Measurements from ENCODE around the gene CCDC63.
A peak's percentile ranks its signal among the peaks of the same experiment; 100 is the strongest.
"Not testable (repeated sequence)": the region's sequence is repeated elsewhere in the genome, so short reads cannot be mapped to it uniquely, and the experiment has no call there.

Gene CCDC63

DNA sequence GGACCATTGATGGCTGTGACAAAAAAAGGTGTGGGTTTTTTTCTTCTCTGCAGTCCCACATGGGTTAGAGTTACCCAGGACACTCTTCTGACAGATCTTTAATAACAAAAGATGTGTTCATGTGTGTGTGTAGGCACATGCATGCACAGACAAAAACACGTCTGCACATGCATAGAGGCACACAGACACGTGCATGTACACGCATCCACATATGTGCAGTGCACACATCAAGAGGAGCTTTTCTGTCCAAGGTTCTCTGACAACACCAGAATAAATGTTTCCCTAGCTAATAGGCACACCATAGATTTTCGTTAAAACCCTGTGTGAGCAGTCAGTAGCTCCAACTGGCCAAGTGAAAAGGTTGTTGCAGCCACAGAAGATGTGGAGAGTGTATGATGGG is 76.4 kb downstream of the CCDC63 start:
- no peak for DNase-seq (ENCODE audit: low read depth in 2 of 2)

DNA sequence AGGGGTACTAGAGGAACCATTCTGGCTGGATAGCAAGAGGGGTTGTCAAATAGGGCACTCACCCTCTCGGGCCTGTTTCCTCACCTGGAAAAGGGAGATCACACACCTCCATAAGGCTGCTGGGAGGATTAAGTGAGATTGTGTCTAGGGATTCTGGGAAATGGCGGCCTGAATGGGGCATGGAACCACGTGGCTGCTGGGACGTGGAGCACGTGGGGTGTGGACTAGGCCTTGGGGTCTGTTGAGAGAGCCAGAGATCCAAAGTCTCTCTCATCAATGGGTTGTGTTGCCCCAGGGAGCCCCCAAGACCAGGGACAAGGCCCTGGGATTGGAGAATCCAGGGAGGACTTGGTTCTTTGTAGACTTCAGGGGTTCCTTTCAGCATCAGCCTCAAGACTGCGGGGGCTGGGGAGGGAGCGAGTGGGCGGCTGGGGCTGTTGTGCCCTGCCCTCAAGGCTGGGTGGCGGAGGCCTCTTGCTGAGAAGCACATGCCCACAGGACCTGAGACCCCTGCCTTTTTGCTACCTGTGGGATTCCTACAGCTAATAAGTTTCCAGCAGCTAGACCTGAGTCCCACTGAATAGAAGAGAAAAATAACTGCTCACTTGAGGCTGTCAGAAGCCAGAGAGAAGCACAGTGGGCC is 77.0 kb downstream of the CCDC63 start:
- DNase-seq (ENCODE audit: low read depth in 2 of 2) = no peak

DNA sequence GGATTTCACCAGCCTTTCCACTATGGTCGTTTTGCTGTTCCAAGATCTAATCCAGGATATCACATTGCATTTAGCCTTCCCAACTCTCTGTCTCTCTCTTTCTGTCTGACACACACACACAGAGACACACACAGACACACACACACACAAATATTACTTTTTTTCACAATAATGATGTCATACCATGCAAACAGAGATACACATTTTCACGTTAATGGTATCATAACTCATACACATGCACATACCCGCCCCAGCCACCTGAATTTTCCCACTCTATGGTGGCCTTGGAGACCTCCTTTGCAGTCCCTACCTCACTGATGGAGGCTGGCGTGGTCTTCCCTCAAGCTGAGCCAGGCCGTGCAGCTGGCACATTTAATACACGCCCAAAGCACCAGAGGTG is 80.8 kb downstream of the CCDC63 start:
- no peak for DNase-seq (ENCODE audit: low read depth in 2 of 2)

DNA sequence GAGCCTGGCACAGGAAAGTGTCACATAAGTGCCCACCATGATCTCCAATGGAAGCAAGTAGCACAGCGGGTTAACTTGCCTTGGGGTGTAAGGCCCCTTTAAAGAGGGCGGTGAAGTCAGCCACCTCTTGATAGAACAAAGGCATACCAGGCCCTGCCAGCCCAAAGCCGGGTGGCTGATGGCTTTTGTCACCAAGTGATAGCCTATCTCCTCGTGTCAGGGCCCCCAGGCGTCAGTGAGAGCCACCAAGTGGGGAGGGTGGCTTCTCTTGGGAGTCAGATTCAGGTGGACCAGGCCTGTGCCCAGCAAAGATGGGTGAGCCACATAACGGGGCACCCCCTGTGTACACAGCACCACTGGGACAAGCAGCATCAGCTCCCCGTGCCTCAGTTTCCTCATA is 81.9 kb downstream of the CCDC63 start:
- no peak for DNase-seq (ENCODE audit: low read depth in 2 of 2)

DNA sequence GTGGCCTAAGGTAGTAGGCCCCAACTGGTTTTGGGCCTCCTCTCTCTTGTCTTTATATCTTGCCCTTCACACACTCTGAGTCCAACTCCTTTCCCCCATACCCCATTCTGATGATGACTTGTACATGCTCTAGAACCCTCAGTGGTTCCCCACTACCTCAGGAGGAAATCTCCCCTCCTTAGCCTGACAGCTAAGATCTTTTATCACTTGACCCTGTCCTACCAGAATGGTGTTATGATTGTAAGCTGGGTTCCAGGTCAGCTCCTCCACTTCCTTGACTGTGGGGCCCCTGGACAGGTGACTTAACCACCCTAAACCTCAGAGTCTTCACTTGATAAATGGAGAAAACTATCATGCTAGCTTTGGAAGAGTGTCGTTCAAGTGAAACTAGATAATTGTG is 83.0 kb downstream of the CCDC63 start:
- DNase-seq (ENCODE audit: low read depth in 2 of 2) = no peak

DNA sequence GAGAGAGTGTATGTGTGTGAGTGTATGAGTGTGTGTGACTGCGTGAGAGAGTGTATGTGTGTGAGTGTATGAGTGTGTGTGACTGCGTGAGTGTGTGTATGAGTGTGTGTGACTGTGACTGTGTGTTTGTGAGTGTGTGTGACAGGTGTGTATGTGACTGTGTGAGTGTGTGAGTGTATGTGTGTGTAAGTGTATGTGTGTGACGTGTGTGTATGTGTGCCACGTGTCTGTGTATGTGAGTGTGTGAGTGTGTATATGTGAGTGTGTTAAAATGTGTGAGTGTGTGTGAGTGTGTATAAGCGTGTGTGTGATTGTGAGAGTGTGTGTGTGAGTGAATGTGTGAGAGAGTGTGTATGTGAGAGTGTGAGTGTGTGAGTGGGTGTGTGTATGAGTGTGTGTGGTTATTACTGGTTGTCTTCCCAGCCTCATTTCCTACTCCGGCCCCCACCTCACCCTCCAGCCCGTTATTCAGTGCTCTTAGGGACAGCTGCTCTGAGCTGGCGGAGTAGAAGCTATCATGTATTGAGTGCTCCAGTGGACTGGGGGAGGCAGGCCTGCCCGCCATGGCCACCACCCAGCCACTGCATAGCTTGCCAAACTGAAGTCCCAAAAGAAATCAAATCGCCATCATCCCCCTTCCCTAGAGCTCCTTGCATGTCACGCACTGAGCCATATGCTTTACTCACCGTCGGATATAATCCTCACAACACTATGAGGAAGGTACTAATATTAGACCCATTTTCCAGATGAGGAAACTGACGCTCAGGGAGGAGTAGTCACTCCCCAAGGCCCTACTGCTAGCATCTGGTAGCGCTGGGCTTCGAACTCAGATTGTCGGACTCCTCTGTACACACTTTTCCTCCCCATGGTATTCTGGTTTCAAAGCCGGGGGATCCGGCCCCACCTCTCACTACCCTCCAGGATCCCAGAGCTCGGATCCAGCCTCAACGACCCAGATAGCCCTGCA is 83.8 kb downstream of the CCDC63 start:
- DNase-seq (ENCODE audit: low read depth in 2 of 2) = no peak

DNA sequence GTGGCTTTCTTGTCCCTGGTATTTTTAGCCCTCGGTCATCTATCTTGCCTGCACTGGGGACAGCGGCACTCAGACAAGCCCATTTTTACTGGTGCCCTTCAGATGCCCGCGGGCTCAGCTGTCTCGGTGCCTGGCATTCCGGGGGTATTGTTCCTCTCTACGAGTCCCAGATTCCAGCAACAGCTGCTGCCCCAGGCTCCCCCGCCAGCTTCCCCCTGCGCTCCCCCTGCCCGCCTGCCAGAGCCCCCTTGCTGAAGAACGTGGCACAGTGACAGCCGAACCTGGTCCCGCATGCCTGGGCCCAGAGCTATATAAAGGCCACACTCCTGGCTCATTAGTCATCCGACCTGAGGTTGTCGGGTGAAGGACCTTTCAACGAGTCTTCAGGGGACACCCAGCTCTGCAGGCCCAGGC is 84.5 kb downstream of the CCDC63 start:
- no peak for DNase-seq (ENCODE audit: low read depth in 2 of 2)

DNA sequence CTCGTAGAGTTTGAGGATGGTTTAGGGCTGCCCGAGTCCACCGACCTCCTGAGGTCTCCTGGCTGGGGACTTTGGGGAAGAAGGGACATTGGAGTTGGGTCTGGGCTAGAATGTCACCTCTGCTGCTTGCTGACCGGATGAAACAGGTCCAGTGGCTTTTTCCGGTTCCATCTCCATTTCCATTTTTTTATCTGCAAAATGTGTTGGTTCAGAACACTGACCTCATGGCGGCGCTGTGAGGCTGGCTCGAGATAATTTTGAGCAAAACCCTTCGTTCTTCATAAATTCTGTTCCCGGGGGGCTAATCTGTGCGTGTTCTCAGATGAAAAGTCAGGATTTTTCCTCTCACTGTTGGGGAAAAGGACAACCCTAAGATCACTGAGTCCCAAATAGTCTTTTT is 85.3 kb downstream of the CCDC63 start:
- DNase-seq (ENCODE audit: low read depth in 2 of 2) = no peak

DNA sequence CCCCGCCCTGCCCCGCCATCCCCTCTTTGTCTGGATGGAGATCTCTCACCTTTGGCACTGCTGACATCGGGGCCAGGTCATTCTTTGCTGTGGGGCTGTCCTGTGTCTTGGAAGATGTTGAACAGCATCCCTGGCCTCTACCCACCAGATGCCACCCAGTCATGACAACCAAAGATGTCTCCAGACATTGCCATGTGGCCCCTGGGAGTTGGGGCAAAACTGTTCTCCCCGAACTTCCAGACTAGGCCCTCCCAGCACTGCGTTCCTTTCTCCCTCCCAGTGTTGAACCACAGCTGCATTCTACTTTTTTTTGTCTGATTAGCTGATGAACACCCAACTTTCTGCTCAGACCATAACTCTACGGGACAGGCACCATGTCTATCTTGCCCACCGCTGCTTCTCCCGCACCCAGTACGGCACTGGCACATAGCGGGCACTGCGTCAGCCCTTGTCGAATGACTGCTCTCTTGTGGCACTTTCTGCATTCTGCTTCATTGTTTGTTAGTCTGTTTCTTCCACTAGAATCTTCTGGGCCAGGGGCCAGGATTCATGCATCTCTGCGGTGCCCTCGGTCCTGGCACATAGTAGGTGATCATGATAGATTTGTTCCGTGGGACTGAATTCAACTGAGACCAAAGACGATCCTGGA is 86.7 kb downstream of the CCDC63 start:
- DNase-seq (ENCODE audit: low read depth in 2 of 2) = no peak

DNA sequence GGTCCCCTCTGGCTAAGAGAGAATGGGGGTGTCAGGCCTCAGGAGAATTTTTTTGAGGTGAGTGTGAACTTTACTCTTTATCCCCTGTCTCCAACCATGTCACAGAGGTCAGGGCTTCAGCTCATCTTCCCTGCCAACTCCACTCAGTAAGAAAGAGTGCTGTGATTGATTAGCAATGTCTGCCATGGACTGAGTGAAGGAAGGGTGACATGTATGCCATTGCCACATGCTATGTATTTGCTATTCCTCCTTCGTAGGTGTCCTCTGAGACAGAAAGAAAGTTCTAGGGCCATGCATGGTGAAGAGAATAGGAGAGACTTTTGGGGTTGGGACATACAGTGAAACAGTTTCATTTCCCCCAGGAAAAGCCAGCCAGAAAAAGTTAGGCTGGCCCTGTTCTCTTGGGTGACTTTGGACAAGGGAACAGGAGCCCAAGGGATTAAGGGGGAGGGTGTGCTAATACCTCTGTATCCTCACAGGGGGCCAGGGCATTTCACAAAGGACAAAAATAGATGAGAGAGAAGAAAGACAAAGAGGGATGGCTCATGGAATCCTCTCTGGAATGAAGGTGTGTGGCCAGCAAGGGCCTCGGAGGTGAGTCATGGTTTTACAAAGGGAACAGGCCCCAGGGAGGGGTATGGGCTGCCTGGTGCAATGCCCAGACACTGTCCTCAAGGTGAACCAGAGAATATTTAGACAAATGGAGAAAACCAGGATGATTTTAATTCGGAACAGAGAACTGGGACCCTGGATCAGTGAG is 87.5 kb downstream of the CCDC63 start:
- no peak for DNase-seq (ENCODE audit: low read depth in 2 of 2)

DNA sequence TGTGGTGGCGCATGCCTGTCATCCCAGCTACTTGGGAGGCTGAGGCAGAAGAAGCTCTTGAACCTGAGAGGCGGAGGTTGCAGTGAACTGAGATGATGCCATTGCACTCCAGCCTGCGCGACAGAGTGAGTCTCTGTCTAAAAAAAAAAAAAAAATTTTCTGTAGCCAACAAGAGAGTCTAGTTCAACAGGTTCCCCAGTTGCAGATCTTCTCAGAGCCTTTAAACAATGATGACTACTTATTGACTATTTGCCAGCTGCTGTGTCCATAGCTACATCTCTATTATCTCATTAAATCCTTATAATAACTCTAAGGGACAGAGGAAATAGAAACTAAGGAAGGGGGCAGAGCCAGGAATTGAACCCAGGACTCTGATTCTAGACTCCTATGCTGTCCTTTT is 88.8 kb downstream of the CCDC63 start:
- DNase-seq (ENCODE audit: low read depth in 2 of 2) = no peak

DNA sequence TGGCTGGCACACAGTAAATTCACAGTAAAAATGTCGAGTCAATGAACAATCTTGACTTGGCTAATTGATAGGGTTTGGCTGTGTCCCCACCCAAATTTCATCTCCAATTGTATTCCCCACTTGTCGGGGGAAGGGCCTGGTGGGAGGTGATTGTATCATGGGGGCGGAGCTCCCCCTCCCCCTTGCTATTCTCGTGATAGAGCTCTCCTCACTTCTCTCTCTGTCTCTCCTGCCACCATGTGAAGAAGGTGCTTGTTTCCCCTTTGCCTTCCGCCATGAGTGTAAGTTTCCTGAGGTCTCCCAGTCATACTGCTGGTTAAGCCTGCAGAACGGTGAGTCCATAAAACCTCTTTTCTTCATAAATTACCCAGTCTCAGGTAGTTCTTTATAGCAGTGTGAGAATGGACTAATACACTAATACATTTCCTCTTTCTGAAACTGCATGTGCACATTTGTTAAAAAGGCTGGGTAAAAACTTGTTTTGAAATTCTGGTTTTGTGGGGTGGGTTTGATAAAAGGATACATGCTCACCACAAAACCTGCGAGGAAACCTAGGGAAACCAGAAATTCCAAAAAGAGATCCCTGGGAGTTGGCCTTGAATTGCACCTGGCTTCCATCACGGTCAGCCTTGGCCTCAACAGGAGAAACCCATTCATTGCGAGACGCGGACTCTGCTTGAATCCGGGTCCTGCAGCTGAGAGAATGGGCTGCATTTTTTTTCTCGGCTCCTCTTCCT is 89.7 kb downstream of the CCDC63 start:
- no peak for DNase-seq (ENCODE audit: low read depth in 2 of 2)

DNA sequence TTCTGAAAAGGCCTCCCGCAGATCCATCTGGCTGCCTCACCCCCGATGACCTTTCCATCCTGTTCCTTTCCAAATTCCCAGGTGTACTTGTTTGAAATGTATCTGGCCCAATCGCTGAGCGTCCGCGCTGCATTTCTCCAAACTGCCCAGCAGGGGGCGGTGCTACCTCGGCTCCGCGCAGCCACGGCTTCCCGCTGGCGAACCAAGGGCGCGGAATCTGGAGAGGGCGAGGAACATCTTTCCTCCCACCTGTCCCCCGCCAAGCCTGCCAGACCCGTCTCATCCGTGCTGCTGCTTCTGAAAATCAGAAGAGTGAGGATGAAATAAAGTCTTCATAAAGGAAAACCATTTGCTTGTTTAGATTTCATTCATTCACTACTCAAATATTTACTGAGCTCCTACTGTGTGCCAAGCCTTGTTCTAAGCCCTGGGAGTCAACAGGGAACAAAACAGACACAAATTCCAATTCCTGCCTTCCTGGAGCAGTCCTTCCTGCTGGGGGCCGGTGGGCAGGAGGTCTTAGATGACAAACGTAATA is 90.4 kb downstream of the CCDC63 start:
- peak; percentile 10 to 49 for DNase-seq (ENCODE audit: low read depth in 2 of 2)

DNA sequence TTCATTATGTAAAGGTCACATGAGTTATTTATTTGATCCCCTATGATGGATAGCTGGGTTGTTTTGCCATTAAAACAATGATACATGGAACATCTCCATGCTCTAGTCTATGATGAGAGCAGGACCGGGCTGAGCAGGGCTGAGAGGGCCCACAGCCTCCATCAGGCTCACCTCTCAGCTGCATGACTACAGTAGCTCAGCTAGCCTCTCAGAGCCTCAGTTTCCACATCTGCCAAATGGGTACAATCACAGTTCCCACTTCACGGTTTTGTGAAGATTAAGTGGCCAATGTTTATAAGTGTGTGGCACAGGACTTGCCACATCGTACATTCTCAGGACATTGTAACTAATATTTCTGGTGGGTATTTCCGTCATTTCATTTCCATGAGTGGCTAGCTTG is 93.5 kb downstream of the CCDC63 start:
- DNase-seq (ENCODE audit: low read depth in 2 of 2) = no peak

DNA sequence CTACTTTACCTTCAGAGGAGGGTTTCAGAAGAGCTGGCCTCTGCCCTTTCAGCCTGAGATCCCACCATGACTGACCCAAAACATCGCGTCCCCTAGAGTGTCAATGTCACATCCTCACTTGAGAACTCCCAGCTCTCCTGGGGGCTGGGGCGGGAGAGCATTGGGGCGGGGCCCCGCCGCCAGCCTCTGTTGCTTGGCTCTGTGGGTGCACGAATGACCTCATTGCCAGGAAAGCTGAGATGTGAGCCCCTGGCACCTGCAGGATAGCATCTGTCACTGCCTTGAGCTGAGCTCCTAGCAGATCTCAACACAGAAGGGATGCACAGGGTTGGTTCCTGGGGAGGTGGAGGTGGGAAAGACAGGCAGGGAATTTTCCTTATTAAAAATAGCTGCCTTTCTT is 94.1 kb downstream of the CCDC63 start:
- DNase-seq (ENCODE audit: low read depth in 2 of 2) = no peak

DNA sequence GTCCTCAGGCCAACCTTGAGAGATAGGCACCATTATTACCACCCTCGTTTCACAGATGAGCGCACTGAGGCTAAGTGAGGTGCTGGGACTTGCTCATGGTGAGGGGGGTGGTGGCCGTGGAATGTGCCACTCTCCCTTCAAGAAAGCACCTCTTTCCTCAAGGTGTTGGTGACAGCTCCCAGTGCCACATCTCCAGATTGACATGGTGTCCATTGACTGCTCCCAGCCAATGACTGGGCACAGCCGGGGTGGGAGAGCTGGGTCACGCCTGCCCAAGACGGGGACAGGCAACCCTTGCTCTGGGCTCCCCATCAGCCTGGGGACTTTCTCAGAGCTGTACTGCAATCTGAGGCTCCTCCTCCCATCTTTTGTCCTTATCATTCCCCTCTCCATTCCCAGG is 94.6 kb downstream of the CCDC63 start:
- DNase-seq (ENCODE audit: low read depth in 2 of 2) = no peak

DNA sequence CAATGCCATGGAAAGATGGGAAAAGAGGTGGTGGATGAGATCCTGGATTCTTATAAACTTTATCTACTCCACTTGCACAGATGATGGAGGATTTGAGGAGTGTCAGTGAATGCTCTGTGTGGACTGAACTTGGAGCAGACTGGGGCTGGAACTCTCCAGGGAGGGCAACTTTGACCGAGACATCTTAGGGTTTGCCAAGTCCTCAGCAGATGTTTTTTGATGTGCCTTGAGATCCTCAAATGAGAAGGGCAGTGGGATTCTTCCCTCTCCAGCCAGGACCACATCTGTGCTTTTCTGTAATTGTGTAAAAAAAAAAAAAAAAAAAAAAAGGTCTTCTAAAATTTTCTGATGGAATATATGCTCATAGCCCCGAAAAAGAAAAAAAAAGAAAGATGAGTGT is 96.6 kb downstream of the CCDC63 start:
- no peak for DNase-seq (ENCODE audit: low read depth in 2 of 2)

DNA sequence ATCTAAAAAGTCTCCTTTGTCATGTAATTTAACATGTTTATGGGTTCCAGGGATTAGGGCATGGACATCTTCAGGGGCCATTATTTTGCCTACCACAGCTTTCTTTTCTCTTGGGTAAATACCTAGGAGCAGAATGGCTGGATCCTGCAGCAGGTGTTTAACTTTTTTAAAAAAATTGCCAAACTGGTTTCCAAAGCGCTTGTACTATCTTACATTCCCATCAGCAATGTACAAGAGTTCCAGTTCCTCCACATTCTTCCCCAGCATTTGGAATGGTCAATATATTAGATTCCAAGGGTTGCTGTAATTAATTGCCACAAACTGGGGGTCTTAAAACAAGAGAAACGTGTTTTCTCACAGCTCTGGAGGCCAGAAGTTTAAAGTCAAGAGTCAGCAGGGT is 101.3 kb downstream of the CCDC63 start:
- no peak for DNase-seq (ENCODE audit: low read depth in 2 of 2)

DNA sequence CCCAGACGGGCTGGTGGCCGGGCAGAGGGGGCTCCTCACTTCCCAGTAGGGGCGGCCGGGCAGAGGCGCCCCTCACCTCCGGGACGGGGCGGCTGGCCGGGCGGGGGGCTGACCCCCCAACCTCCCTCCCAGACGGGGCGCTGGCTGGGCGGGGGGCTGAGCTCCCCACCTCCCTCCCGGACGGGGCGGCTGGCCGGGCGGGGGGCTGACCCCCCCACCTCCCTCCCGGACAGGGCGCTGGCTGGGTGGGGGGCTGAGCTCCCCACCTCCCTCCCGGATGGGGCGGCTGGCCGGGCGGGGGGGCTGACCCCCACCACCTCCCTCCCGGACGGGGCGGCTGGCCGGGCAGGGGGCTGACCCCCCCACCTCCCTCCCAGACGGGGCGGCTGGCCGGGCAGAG is 103.7 kb downstream of the CCDC63 start:
- not testable (repeated sequence) for DNase-seq (ENCODE audit: low read depth in 2 of 2)

DNA sequence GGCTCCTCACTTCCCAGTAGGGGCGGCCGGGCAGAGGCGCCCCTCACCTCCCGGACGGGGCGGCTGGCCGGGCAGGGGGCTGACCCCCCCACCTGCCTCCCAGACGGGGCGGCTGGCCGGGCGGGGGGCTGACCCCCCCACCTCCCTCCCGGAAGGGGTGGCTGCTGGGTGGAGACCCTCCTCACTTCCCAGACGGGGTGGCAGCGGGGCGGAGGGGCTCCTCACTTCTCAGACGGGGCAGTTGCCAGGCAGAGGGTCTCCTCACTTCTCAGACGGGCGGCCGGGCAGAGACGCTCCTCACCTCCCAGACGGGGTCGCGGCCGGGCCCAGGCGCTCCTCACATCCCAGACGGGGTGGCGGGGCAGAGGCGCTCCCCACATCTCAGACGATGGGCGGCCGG is 104.1 kb downstream of the CCDC63 start:
- DNase-seq (ENCODE audit: low read depth in 2 of 2) = not testable (repeated sequence)
